ENCODE data around the gene LRCOL1. TPM values are rescaled to one million over a fixed set of nuclear protein-coding genes. Genes with fewer than 3 reads are reported as not detected.

LRCOL1 gene
- total RNA-seq, 1 experiment from 2014 or later: 0.24 TPM

- no peak for TF ChIP-seq IRF1 (CRISPR knock-in tag; IDR thresholded peaks at IDR 0.05)
- TF ChIP-seq ZNF416 (CRISPR knock-in tag; IDR thresholded peaks at IDR 0.05): no peak
These were observed 17.3 kb downstream of the LRCOL1 start (continued) for GRCh38 chr12:132593071-132593470.

- POLR2A ChIA-PET: no interaction called here
- no peak for ATAC-seq
- 0 out of 2 replicates have a peak, but pooled peaks cover under 1% of the 10 kb centered on the region for H3K4me1 Mint-ChIP-seq
- peaks cover 1% of the 10 kb centered on the region; the same call in 1 of the 2 replicates for H3K9me3 Mint-ChIP-seq
- CTCF ChIA-PET: interaction anchor here (1.1 to 1.6 kb wide), 3 partner anchors 22 to 178 kb away, joined by 3 read pairs; no protein-coding TSS in a partner anchor
- H3K36me3 Mint-ChIP-seq: no peaks in the 10 kb centered on the region
- no peak for DNase-seq (ENCODE audit: low spot score)
- H3K27ac Mint-ChIP-seq: no peak overlapping the region
- TF ChIP-seq ATF3 (CRISPR knock-in tag; conservative IDR thresholded peaks at IDR 0.05): no peak
- TF ChIP-seq ARID4B (CRISPR knock-in tag; IDR thresholded peaks at IDR 0.05; ENCODE audit: borderline replicate concordance): no peak
- no peak for TF ChIP-seq MXD4 (CRISPR knock-in tag; IDR thresholded peaks at IDR 0.05; ENCODE audit: borderline replicate concordance)
- TF ChIP-seq ZNF121 (CRISPR knock-in tag; IDR thresholded peaks at IDR 0.05): no peak
- no peak for TF ChIP-seq ZNF317 (CRISPR knock-in tag; IDR thresholded peaks at IDR 0.05; ENCODE audit: borderline replicate concordance, low read depth)
- TF ChIP-seq MLX (CRISPR knock-in tag; IDR thresholded peaks at IDR 0.05): no peak
- TF ChIP-seq ZNF219 (CRISPR knock-in tag; IDR thresholded peaks at IDR 0.05; ENCODE audit: borderline replicate concordance): no peak
- TF ChIP-seq IRF2 (CRISPR knock-in tag; IDR thresholded peaks at IDR 0.05; ENCODE audit: borderline replicate concordance, low read depth): no peak
- TF ChIP-seq ZNF138 (CRISPR knock-in tag; conservative IDR thresholded peaks at IDR 0.05): no peak
- TF ChIP-seq CDX4 (CRISPR knock-in tag; IDR thresholded peaks at IDR 0.05; ENCODE audit: borderline replicate concordance): no peak
- no peak overlapping the region for H3K4me3 Mint-ChIP-seq
- peaks cover 98% of the 10 kb centered on the region for H3K27me3 Mint-ChIP-seq (ENCODE audit: low read depth)
These were observed 18.0 kb downstream of the LRCOL1 start for GRCh38 chr12:132592282-132592970.

- H3K36me3 Mint-ChIP-seq: no peaks in the 10 kb centered on the region
- peaks cover 97% of the 10 kb centered on the region for H3K27me3 Mint-ChIP-seq (ENCODE audit: low read depth)
- no peak overlapping the region for H3K27ac Mint-ChIP-seq
- H3K9me3 Mint-ChIP-seq: no peaks in the 10 kb centered on the region
- H3K4me1 Mint-ChIP-seq: no peaks in the 10 kb centered on the region
- ChIA-PET POLR2A (no interaction called here), CTCF (no interaction called here)
- DNase-seq (ENCODE audit: low spot score) (no peak), ATAC-seq (no peak)
- H3K4me3 Mint-ChIP-seq: no peak overlapping the region
- TF ChIP-seq CREB1 (CRISPR knock-in tag; IDR thresholded peaks at IDR 0.05) (no peak), E2F4 (CRISPR knock-in tag; IDR thresholded peaks at IDR 0.05; ENCODE audit: borderline replicate concordance, low read depth) (no peak), ESRRA (CRISPR knock-in tag; IDR thresholded peaks at IDR 0.05; ENCODE audit: borderline replicate concordance) (no peak), KAT7 (CRISPR knock-in tag; IDR thresholded peaks at IDR 0.05; ENCODE audit: borderline replicate concordance) (no peak), IRF2 (CRISPR knock-in tag; IDR thresholded peaks at IDR 0.05; ENCODE audit: borderline replicate concordance, low read depth) (no peak), CTCF (IDR thresholded peaks at IDR 0.05) (no peak), FOXP1 (CRISPR knock-in tag; IDR thresholded peaks at IDR 0.05; ENCODE audit: borderline replicate concordance) (no peak)
These were observed 19.1 kb downstream of the LRCOL1 start for GRCh38 chr12:132591107-132591935.
